ENCODE results near the gene ALX1. TPM values are rescaled to one million over a fixed set of nuclear protein-coding genes. Genes with fewer than 3 reads are reported as not detected.

Gene ALX1
- total RNA-seq (3.4 and 3.9 TPM in 2 replicates), polyA plus RNA-seq (3.8 and 5.7 TPM in 2 replicates)

- H3K4me1 ChIP-seq (ENCODE audit: insufficient read depth), result no peaks in the 10 kb centered on the region
- H3K36me3 ChIP-seq (replicated peaks; ENCODE audit: insufficient read depth, low read depth), result no peaks in the 10 kb centered on the region
- H4K20me1 ChIP-seq (ENCODE audit: insufficient read depth, poor library complexity, severe bottlenecking), result no peaks in the 10 kb centered on the region
- WGBS (ENCODE audit: low lambda C conversion rate, missing lambda C conversion rate), result under 1% methylated on average over 46 of the region's 49 CpGs
- peak; percentile 84 for DNase-seq (ENCODE audit: low spot score)
- H3K4me3 ChIP-seq, result peak within 1 kb of the TSS; percentile 71
- peak within 1 kb of the TSS; percentile 95 for H3K27ac ChIP-seq
- H3K79me2 ChIP-seq, result peaks cover 8% of the 10 kb centered on the region
- H3K9me3 ChIP-seq (ENCODE audit: low read depth), result no peaks in the 10 kb centered on the region
- H3K4me2 ChIP-seq, result peak within 1 kb of the TSS; percentile 80
- no peaks in the 10 kb centered on the region for H3K9me2 ChIP-seq (replicated peaks; ENCODE audit: insufficient read depth)
- peak within 1 kb of the TSS; percentile 83 for H2AFZ ChIP-seq
- peak; percentile 14 for TF ChIP-seq CTCF (IDR thresholded peaks at IDR 0.05; ENCODE audit: poor library complexity)
- no peak for TF ChIP-seq EZH2phosphoT487 (IDR thresholded peaks at IDR 0.05; ENCODE audit: low read depth, severe bottlenecking, unreplicated experiment)
- peak; percentile 6 for TF ChIP-seq EZH2 (IDR thresholded peaks at IDR 0.05; ENCODE audit: borderline replicate concordance)
- peaks cover 21% of the 10 kb centered on the region for H3K27me3 ChIP-seq
Measured at GRCh38 chr12:85280165-85280983, at the start of gene ALX1. TSS of gene ALX1 (plus strand) at chr12:85280220. CDS start at chr12:85280262, 42 bp downstream.

- Histone ChIP-seq H3K4me2 (no peak overlapping the region), H3K79me2 (no peaks in the 10 kb centered on the region), H3K9me3 (ENCODE audit: low read depth) (no peaks in the 10 kb centered on the region), H4K20me1 (ENCODE audit: insufficient read depth, poor library complexity, severe bottlenecking) (no peaks in the 10 kb centered on the region), H3K27ac (no peak overlapping the region), H2AFZ (no peak overlapping the region), H3K27me3 (no peaks in the 10 kb centered on the region), H3K4me3 (no peak overlapping the region), H3K4me1 (ENCODE audit: insufficient read depth) (no peaks in the 10 kb centered on the region), H3K9me2 (replicated peaks; ENCODE audit: insufficient read depth) (no peaks in the 10 kb centered on the region), H3K36me3 (replicated peaks; ENCODE audit: insufficient read depth, low read depth) (no peaks in the 10 kb centered on the region)
- DNase-seq (ENCODE audit: low spot score), result no peak
- no peak for TF ChIP-seq CTCF (IDR thresholded peaks at IDR 0.05; ENCODE audit: poor library complexity)
- no peak for TF ChIP-seq EZH2 (IDR thresholded peaks at IDR 0.05; ENCODE audit: borderline replicate concordance)
- TF ChIP-seq EZH2phosphoT487 (IDR thresholded peaks at IDR 0.05; ENCODE audit: low read depth, severe bottlenecking, unreplicated experiment), result no peak
- 50% methylated on average over 2 of the region's 2 CpGs for WGBS (ENCODE audit: low lambda C conversion rate, missing lambda C conversion rate)
Measured at GRCh38 chr12:85237327-85237726, 42.7 kb upstream of the ALX1 start.

GRCh38 chr12:85244561-85244960, 35.5 kb upstream of the ALX1 start:
- H3K27ac ChIP-seq, result no peak overlapping the region
- no peak overlapping the region for H3K4me2 ChIP-seq
- 41% methylated on average over 3 of the region's 3 CpGs for WGBS (ENCODE audit: low lambda C conversion rate, missing lambda C conversion rate)
- H3K4me3 ChIP-seq, result no peak overlapping the region
- peak; percentile 5 for DNase-seq (ENCODE audit: low spot score)
- H2AFZ ChIP-seq, result no peak overlapping the region
- no peaks in the 10 kb centered on the region for H3K4me1 ChIP-seq (ENCODE audit: insufficient read depth)
- H3K36me3 ChIP-seq (replicated peaks; ENCODE audit: insufficient read depth, low read depth), result no peaks in the 10 kb centered on the region
- no peaks in the 10 kb centered on the region for H3K27me3 ChIP-seq
- H3K79me2 ChIP-seq, result no peaks in the 10 kb centered on the region
- no peaks in the 10 kb centered on the region for H3K9me3 ChIP-seq (ENCODE audit: low read depth)
- no peaks in the 10 kb centered on the region for H4K20me1 ChIP-seq (ENCODE audit: insufficient read depth, poor library complexity, severe bottlenecking)
- H3K9me2 ChIP-seq (replicated peaks; ENCODE audit: insufficient read depth), result no peaks in the 10 kb centered on the region
- TF ChIP-seq EZH2phosphoT487 (IDR thresholded peaks at IDR 0.05; ENCODE audit: low read depth, severe bottlenecking, unreplicated experiment) (no peak), EZH2 (IDR thresholded peaks at IDR 0.05; ENCODE audit: borderline replicate concordance) (no peak), CTCF (IDR thresholded peaks at IDR 0.05; ENCODE audit: poor library complexity) (no peak)
